Superior temporal gyrus (tissue), 1 donor: ENCODE data around the gene NRK.
"Not testable (repeated sequence)": the region's sequence is repeated elsewhere in the genome, so short reads cannot be mapped to it uniquely, and the experiment has no call there.

Experiments used
- DNase-seq: peaks from one replicate; pipeline ENCODE4 v3.0.0-alpha.2; 2016; ENCODE audit errors: extremely low spot score

Gene NRK

GRCh38 chrX:105876658-105877057 lies 54.3 kb downstream of the NRK start:
- DNase-seq = no peak

- no peak for DNase-seq
Measured at GRCh38 chrX:105880491-105880890, 58.2 kb downstream of the NRK start.

GRCh38 chrX:105882581-105883275 lies 60.4 kb downstream of the NRK start:
- DNase-seq = no peak

- no peak for DNase-seq
Measured at GRCh38 chrX:105894721-105895120, 72.4 kb downstream of the NRK start.

DNA sequence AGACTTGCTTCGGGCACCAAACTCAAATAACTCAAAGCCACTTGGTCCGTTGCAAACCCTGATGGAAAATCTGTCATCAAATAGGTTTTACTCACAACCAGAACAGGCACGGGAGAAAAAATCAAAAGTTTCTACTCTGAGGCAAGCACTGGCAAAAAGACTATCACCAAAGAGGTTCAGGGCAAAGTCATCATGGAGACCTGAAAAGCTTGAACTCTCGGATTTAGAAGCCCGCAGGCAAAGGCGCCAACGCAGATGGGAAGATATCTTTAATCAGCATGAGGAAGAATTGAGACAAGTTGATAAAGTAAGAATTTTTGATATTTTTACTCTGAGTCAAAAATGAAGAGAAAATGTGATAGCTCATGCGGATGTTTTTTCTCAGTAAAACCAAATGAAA lies 87.2 kb downstream of the NRK start:
- DNase-seq = no peak

GRCh38 chrX:105910563-105911105 lies 88.3 kb downstream of the NRK start:
- DNase-seq = no peak

DNA sequence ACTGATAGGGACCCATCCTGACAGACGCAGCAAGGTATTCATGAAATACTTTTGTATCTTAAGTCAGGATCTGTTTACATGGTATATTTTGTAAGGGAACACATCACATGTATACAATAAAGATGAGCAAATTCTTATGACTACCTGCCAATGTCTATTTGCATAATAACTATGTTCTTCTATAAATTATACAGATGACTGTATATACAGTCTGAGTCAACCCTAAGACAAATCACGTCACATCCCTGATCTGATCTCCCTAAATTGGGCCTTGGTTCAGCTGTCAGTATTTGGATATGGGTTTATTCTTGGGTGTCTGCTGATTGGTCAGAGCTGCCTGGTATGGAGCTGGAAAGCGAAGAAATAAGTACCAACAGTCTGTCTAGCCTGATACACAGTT lies 122.9 kb downstream of the NRK start:
- no peak for DNase-seq

- DNase-seq = no peak
Measured at GRCh38 chrX:105969487-105969886, 147.1 kb downstream of the NRK start.

DNA sequence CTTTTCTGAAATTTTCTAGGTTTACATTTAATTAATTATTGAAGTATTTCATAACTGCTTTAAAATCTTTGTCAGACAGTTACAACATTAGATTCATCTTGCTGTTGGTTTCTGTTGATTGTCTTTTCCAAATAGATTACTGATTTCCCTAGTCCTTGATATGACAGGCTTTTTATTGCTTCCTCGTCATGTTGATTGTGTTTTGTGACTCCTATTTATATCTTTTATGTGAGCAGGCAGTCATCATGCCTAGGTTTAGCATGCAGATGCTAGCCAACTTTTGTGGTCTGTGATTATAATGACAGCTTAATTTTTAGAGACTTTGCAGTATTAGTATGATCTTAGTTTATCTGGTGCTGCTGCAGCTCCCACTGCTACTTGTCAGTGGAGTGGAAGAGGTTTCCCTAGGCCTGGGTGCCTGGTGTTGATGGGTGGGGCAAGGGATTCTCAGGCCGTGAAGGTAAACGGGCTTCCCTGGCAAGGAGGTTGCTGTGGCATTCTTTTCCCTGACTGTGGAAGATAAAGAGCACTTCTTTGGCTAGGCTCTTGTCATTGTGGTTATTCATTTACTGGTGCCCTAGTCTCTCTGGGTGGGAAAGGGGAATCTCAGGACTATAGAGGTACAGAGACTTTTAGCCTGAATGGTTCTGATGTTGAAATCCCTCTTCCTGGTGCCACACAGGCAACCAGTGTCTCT lies 150.5 kb downstream of the NRK start:
- no peak for DNase-seq

GRCh38 chrX:105973387-105973739 lies 151.0 kb downstream of the NRK start:
- DNase-seq = no peak

DNA sequence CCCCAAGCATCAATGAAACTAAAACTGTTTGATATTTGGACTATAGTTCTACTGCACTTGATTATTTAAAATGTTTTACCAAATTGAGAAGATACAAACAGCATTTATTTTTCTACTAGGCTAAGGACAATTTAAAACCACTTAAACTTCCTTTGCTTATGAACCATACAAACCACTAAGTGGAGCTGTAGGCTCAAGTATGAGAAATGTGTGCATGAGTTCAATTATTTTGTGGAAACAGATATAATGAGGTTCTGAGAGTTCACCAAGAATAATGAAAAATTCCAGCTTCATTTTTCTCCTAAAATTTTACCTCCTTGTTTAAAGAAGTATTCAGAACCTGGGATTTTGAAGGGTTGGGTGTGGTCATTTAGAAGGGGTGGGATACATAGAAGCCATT lies 153.0 kb downstream of the NRK start:
- DNase-seq = peak; percentile 36

- DNase-seq = no peak
Measured at GRCh38 chrX:105981772-105982485, 159.6 kb downstream of the NRK start.

DNA sequence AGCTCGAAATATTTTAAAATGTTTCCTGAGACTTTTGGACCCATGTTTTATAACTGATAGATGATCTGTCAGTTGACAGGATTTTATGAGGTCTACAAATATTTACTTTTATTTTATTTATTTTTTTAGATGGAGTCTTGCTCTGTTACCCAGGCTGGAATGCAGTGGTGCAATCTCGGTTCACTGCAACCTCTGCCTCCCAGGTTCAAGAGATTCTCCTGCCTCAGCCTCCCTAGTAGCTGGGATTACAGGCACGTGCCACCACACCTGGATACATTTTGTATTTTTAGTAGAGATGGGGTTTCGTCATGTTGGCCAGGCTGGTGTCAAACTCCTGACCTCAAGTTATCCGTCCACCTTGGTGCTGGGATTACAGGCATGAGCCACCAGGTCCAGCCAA lies 166.1 kb downstream of the NRK start:
- not testable (repeated sequence) for DNase-seq

GRCh38 chrX:105999294-105999693 lies 177.0 kb downstream of the NRK start:
- DNase-seq = no peak

GRCh38 chrX:106000203-106000602 lies 177.9 kb downstream of the NRK start:
- no peak for DNase-seq

- DNase-seq = not testable (repeated sequence)
Measured at GRCh38 chrX:106000609-106001008, 178.3 kb downstream of the NRK start.

GRCh38 chrX:106005684-106006083 lies 183.3 kb downstream of the NRK start:
- DNase-seq = no peak

GRCh38 chrX:106007815-106008214 lies 185.5 kb downstream of the NRK start:
- DNase-seq = no peak
